HFFc6 (cell line): ENCODE results near the gene OR52B2. TPM values are rescaled to one million over a fixed set of nuclear protein-coding genes. Genes with fewer than 3 reads are reported as not detected.

ENCODE experiments used
- DNase-seq: peaks from one replicate; pipeline ENCODE4 v3.0.0-alpha.2; 2018
- H3K27ac Mint-ChIP-seq: 2 replicates; pipeline ENCODE4 v1.8.0; 2020; ENCODE audit warnings: mild to moderate bottlenecking, mixed read lengths
- H3K27me3 Mint-ChIP-seq: 2 replicates; pipeline ENCODE4 v1.8.0; 2021; ENCODE audit warnings: mild to moderate bottlenecking, moderate library complexity, mixed read lengths; ENCODE audit not compliant: insufficient read depth
- H3K36me3 Mint-ChIP-seq: 2 replicates; pipeline ENCODE4 v1.8.0; 2021; ENCODE audit warnings: low read depth, mixed read lengths
- H3K4me1 Mint-ChIP-seq: 2 replicates; pipeline ENCODE4 v1.8.0; 2020; ENCODE audit warnings: low read depth, mixed read lengths
- H3K4me3 Mint-ChIP-seq: 2 replicates; pipeline ENCODE4 v1.8.0; 2020; ENCODE audit warnings: mild to moderate bottlenecking, moderate library complexity, mixed read lengths
- H3K9me3 Mint-ChIP-seq: 2 replicates; pipeline ENCODE4 v1.8.0; 2020; ENCODE audit warnings: mild to moderate bottlenecking, mixed read lengths
- CTCF ChIP-seq: fragments of 200-600 bp; sonication (generic); IDR thresholded peaks from 2 replicates; pipeline ENCODE4 v1.5.0; 2021; ENCODE audit warnings: antibody characterized with exemption, mild to moderate bottlenecking
- total RNA-seq, 6 experiments: library from RNA; stranded (reverse); fragmentation: NEBNext Ultra II Directional; extraction: Animal tissue kit (Norgen Biotek cat#: 25700); gene quantifications; 2 replicates in 1 of 6; 3 replicates in 5 of 6; pipeline ENCODE4 v1.2.3, GENCODE V29; 2021

OR52B2 gene
- total RNA-seq, 6 experiments from 2014 or later, result not detected

GRCh38 chr11:6210274-6210955, 40.3 kb upstream of the OR52B2 start:
- H3K4me3 Mint-ChIP-seq, result no peak overlapping the region
- H3K9me3 Mint-ChIP-seq, result no peaks in the 10 kb centered on the region
- peaks cover 8% of the 10 kb centered on the region for H3K36me3 Mint-ChIP-seq
- TF ChIP-seq CTCF, result no peak
- H3K27me3 Mint-ChIP-seq, result no peaks in the 10 kb centered on the region; the same call in none of the 2 replicates
- peak; percentile 21 for DNase-seq
- peaks cover 12% of the 10 kb centered on the region; the same call in 1 of the 2 replicates for H3K4me1 Mint-ChIP-seq
- H3K27ac Mint-ChIP-seq, result no peak overlapping the region

GRCh38 chr11:6209801-6210200, 39.7 kb upstream of the OR52B2 start:
- TF ChIP-seq CTCF, result no peak
- Mint-ChIP-seq H3K27me3 (no peaks in the 10 kb centered on the region; the same call in none of the 2 replicates), H3K9me3 (no peaks in the 10 kb centered on the region), H3K36me3 (peaks cover 5% of the 10 kb centered on the region; the same call in 1 of the 2 replicates), H3K4me1 (peaks cover 12% of the 10 kb centered on the region; the same call in 1 of the 2 replicates), H3K4me3 (no peak overlapping the region), H3K27ac (no peak overlapping the region)
- DNase-seq, result no peak

GRCh38 chr11:6206456-6207180, 36.5 kb upstream of the OR52B2 start:
- no peak for TF ChIP-seq CTCF
- peaks cover 5% of the 10 kb centered on the region; the same call in 1 of the 2 replicates for H3K36me3 Mint-ChIP-seq
- H3K4me3 Mint-ChIP-seq, result no peak overlapping the region
- DNase-seq, result no peak
- H3K9me3 Mint-ChIP-seq, result no peaks in the 10 kb centered on the region
- H3K4me1 Mint-ChIP-seq, result peaks cover 23% of the 10 kb centered on the region
- no peaks in the 10 kb centered on the region; the same call in none of the 2 replicates for H3K27me3 Mint-ChIP-seq
- no peak overlapping the region; the same call in 1 of the 2 replicates for H3K27ac Mint-ChIP-seq

GRCh38 chr11:6205366-6205765, 35.2 kb upstream of the OR52B2 start, which contains the start of gene C11orf42:
Gene C11orf42, plus strand, starts transcription at chr11:6205557. Its CDS starts 59 bp downstream, at chr11:6205616.
- no peak for DNase-seq
- H3K27me3 Mint-ChIP-seq, result no peaks in the 10 kb centered on the region; the same call in none of the 2 replicates
- TF ChIP-seq CTCF, result no peak
- peaks cover 29% of the 10 kb centered on the region for H3K4me1 Mint-ChIP-seq
- peaks cover 5% of the 10 kb centered on the region; the same call in 1 of the 2 replicates for H3K36me3 Mint-ChIP-seq
- H3K9me3 Mint-ChIP-seq, result no peaks in the 10 kb centered on the region
- no peak within 1 kb of the TSS for H3K27ac Mint-ChIP-seq
- no peak within 1 kb of the TSS for H3K4me3 Mint-ChIP-seq

- no peak overlapping the region for H3K27ac Mint-ChIP-seq
- peaks cover 28% of the 10 kb centered on the region for H3K4me1 Mint-ChIP-seq
- H3K36me3 Mint-ChIP-seq, result peaks cover 5% of the 10 kb centered on the region; the same call in 1 of the 2 replicates
- H3K27me3 Mint-ChIP-seq, result no peaks in the 10 kb centered on the region; the same call in 1 of the 2 replicates
- TF ChIP-seq CTCF, result no peak
- no peak for DNase-seq
- H3K4me3 Mint-ChIP-seq, result no peak overlapping the region
- no peaks in the 10 kb centered on the region for H3K9me3 Mint-ChIP-seq
These were observed 34.6 kb upstream of the OR52B2 start for GRCh38 chr11:6204706-6205105.
